Activated CD8-positive, alpha-beta memory T cell treated with anti-CD3 and anti-CD28 coated beads, Interleukin-2, amount 10 ng/mL, durations not matched to agents 7 days and 5 days (primary cell): Measurements from ENCODE around the gene CIB2. TPM values are rescaled to one million over a fixed set of nuclear protein-coding genes. Genes with fewer than 3 reads are reported as not detected.

Experiments
- ATAC-seq: fragments of 150-1000 bp; cut with Tn5 transposase; one replicate; pipeline ENCODE4 v1.10.0; 2021; ENCODE audit warnings: moderate library complexity
- CTCF ChIA-PET: fragments of 350-600 bp; sonication (Branson Sonifier 250); formaldehyde crosslinking; loops from one replicate; lab custom pipeline; 2021; ENCODE audit warnings: antibody characterized with exemption; lab: Charles Lee
- DNase-seq: peaks from one replicate; pipeline ENCODE4 v3.0.0-alpha.2; 2020
- H3K27ac Mint-ChIP-seq: one replicate; pipeline ENCODE4 v1.8.0; 2021; ENCODE audit warnings: mild to moderate bottlenecking, mixed read lengths
- H3K27me3 Mint-ChIP-seq: one replicate; pipeline ENCODE4 v1.8.0; 2021; ENCODE audit warnings: mixed read lengths
- H3K36me3 Mint-ChIP-seq: one replicate; pipeline ENCODE4 v1.8.0; 2021; ENCODE audit warnings: mild to moderate bottlenecking, mixed read lengths
- H3K4me1 Mint-ChIP-seq: one replicate; pipeline ENCODE4 v1.8.0; 2021; ENCODE audit warnings: mixed read lengths
- H3K4me3 Mint-ChIP-seq: one replicate; pipeline ENCODE4 v1.8.0; 2021; ENCODE audit warnings: mild to moderate bottlenecking, moderate library complexity, mixed read lengths
- H3K9me3 Mint-ChIP-seq: one replicate; pipeline ENCODE4 v1.8.0; 2022; ENCODE audit warnings: low read depth, mixed read lengths
- total RNA-seq, 2 experiments: library from RNA; stranded (reverse); gene quantifications; one replicate each; pipeline ENCODE4 v1.2.3, GENCODE V29; 2021

Gene CIB2
- total RNA-seq, 2 experiments from 2014 or later = 0.94 to 1.2 TPM

- no peak for DNase-seq
- no peaks in the 10 kb centered on the region for H3K27me3 Mint-ChIP-seq
- H3K4me1 Mint-ChIP-seq = peaks cover 25% of the 10 kb centered on the region
- H3K9me3 Mint-ChIP-seq = no peaks in the 10 kb centered on the region
- H3K36me3 Mint-ChIP-seq = peaks cover 5% of the 10 kb centered on the region
- H3K4me3 Mint-ChIP-seq = no peak overlapping the region
- H3K27ac Mint-ChIP-seq = no peak overlapping the region
- CTCF ChIA-PET = interaction anchor here (1.7 to 2.5 kb wide), 2 partner anchors 10 to 12 kb away, joined by 5 read pairs; no protein-coding TSS in a partner anchor
- no peak for ATAC-seq
These were observed 67.3 kb downstream of the CIB2 start for GRCh38 chr15:78063970-78064385.

- Mint-ChIP-seq H3K36me3 (peaks cover 5% of the 10 kb centered on the region), H3K9me3 (no peaks in the 10 kb centered on the region), H3K4me1 (peaks cover 32% of the 10 kb centered on the region), H3K4me3 (no peak overlapping the region), H3K27ac (no peak overlapping the region), H3K27me3 (no peaks in the 10 kb centered on the region)
- CTCF ChIA-PET = interaction anchor here (1.3 to 2.9 kb wide), 8 partner anchors 9 to 97 kb away, joined by 3 to 23 read pairs (median 6); no protein-coding TSS in a partner anchor
- DNase-seq (no peak), ATAC-seq (no peak)
These were observed 68.0 kb downstream of the CIB2 start for GRCh38 chr15:78063217-78063616.

GRCh38 chr15:78061963-78062427, 69.2 kb downstream of the CIB2 start:
- Mint-ChIP-seq H3K27ac (peak overlapping the region; percentile 91), H3K36me3 (peaks cover 3% of the 10 kb centered on the region), H3K27me3 (no peaks in the 10 kb centered on the region), H3K9me3 (no peaks in the 10 kb centered on the region), H3K4me1 (peaks cover 42% of the 10 kb centered on the region), H3K4me3 (peak overlapping the region; percentile 64)
- peak; percentile 71 for DNase-seq
- CTCF ChIA-PET = interaction anchor here (0.7 to 2.9 kb wide), 13 partner anchors 8 to 96 kb away, joined by 3 to 23 read pairs (median 4); partner anchors contain the start of gene TBC1D2B
- peak; percentile 79 for ATAC-seq

- no peaks in the 10 kb centered on the region for H3K27me3 Mint-ChIP-seq
- no peaks in the 10 kb centered on the region for H3K9me3 Mint-ChIP-seq
- DNase-seq = no peak
- H3K27ac Mint-ChIP-seq = peak overlapping the region; percentile 27
- H3K36me3 Mint-ChIP-seq = peaks cover 7% of the 10 kb centered on the region
- no peak overlapping the region for H3K4me3 Mint-ChIP-seq
- CTCF ChIA-PET = interaction anchor here (0.6 to 3.1 kb wide), 7 partner anchors 10 to 101 kb away, joined by 3 to 13 read pairs (median 4); no protein-coding TSS in a partner anchor
- ATAC-seq = no peak
- peaks cover 59% of the 10 kb centered on the region for H3K4me1 Mint-ChIP-seq
These were observed 71.0 kb downstream of the CIB2 start for GRCh38 chr15:78060232-78060631.

GRCh38 chr15:78059110-78059839, 72.0 kb downstream of the CIB2 start:
- H3K4me1 Mint-ChIP-seq = peaks cover 68% of the 10 kb centered on the region
- H3K4me3 Mint-ChIP-seq = no peak overlapping the region
- DNase-seq (no peak), ATAC-seq (no peak)
- CTCF ChIA-PET = interaction anchor here (0.5 to 3.1 kb wide), 10 partner anchors 9 to 100 kb away, joined by 3 to 13 read pairs (median 4); no protein-coding TSS in a partner anchor
- peaks cover 9% of the 10 kb centered on the region for H3K36me3 Mint-ChIP-seq
- no peaks in the 10 kb centered on the region for H3K27me3 Mint-ChIP-seq
- peak overlapping the region; percentile 27 for H3K27ac Mint-ChIP-seq
- H3K9me3 Mint-ChIP-seq = no peaks in the 10 kb centered on the region

GRCh38 chr15:78058401-78058935, 72.8 kb downstream of the CIB2 start:
- peaks cover 15% of the 10 kb centered on the region for H3K36me3 Mint-ChIP-seq
- CTCF ChIA-PET = interaction anchor here (0.7 to 3.1 kb wide), 5 partner anchors 8 to 50 kb away, joined by 3 to 13 read pairs (median 7); no protein-coding TSS in a partner anchor
- no peaks in the 10 kb centered on the region for H3K27me3 Mint-ChIP-seq
- peaks cover 74% of the 10 kb centered on the region for H3K4me1 Mint-ChIP-seq
- no peak for DNase-seq
- H3K9me3 Mint-ChIP-seq = no peaks in the 10 kb centered on the region
- no peak for ATAC-seq
- H3K27ac Mint-ChIP-seq = peak overlapping the region; percentile 27
- H3K4me3 Mint-ChIP-seq = no peak overlapping the region

- H3K27me3 Mint-ChIP-seq = no peaks in the 10 kb centered on the region
- DNase-seq (no peak), ATAC-seq (no peak)
- peaks cover 81% of the 10 kb centered on the region for H3K4me1 Mint-ChIP-seq
- peak overlapping the region; percentile 20 for H3K27ac Mint-ChIP-seq
- no peak overlapping the region for H3K4me3 Mint-ChIP-seq
- CTCF ChIA-PET = interaction anchor here (1.1 to 3.1 kb wide), 4 partner anchors 10 to 50 kb away, joined by 4 to 10 read pairs (median 6); no protein-coding TSS in a partner anchor
- peaks cover 21% of the 10 kb centered on the region for H3K36me3 Mint-ChIP-seq
- no peaks in the 10 kb centered on the region for H3K9me3 Mint-ChIP-seq
These were observed 73.4 kb downstream of the CIB2 start for GRCh38 chr15:78057803-78058202.

- H3K4me3 Mint-ChIP-seq = no peak overlapping the region
- ATAC-seq = peak; percentile 45
- H3K36me3 Mint-ChIP-seq = peaks cover 29% of the 10 kb centered on the region
- H3K9me3 Mint-ChIP-seq = no peaks in the 10 kb centered on the region
- peak overlapping the region; percentile 75 for H3K27ac Mint-ChIP-seq
- no peaks in the 10 kb centered on the region for H3K27me3 Mint-ChIP-seq
- peak; percentile 41 for DNase-seq
- CTCF ChIA-PET = interaction anchor here (0.6 to 1.6 kb wide), 8 partner anchors 11 to 98 kb away, joined by 3 to 5 read pairs (median 4); no protein-coding TSS in a partner anchor
- peaks cover 84% of the 10 kb centered on the region for H3K4me1 Mint-ChIP-seq
These were observed 74.5 kb downstream of the CIB2 start for GRCh38 chr15:78056714-78057269.

GRCh38 chr15:78055919-78056713, 75.1 kb downstream of the CIB2 start:
- CTCF ChIA-PET = interaction anchor here (0.6 to 1.6 kb wide), 7 partner anchors 13 to 97 kb away, joined by 3 to 5 read pairs (median 4); no protein-coding TSS in a partner anchor
- Mint-ChIP-seq H3K4me3 (no peak overlapping the region), H3K4me1 (peaks cover 89% of the 10 kb centered on the region), H3K27ac (peak overlapping the region; percentile 75), H3K36me3 (peaks cover 35% of the 10 kb centered on the region), H3K27me3 (no peaks in the 10 kb centered on the region), H3K9me3 (no peaks in the 10 kb centered on the region)
- peak; percentile 70 for ATAC-seq
- DNase-seq = peak; percentile 43

GRCh38 chr15:78054966-78055365, 76.3 kb downstream of the CIB2 start:
- no peaks in the 10 kb centered on the region for H3K9me3 Mint-ChIP-seq
- H3K4me1 Mint-ChIP-seq = peaks cover 94% of the 10 kb centered on the region
- peaks cover 37% of the 10 kb centered on the region for H3K36me3 Mint-ChIP-seq
- no peaks in the 10 kb centered on the region for H3K27me3 Mint-ChIP-seq
- peak overlapping the region; percentile 75 for H3K27ac Mint-ChIP-seq
- peak; percentile 42 for DNase-seq
- no peak for ATAC-seq
- H3K4me3 Mint-ChIP-seq = no peak overlapping the region
- CTCF ChIA-PET = interaction anchor here (0.8 to 9.3 kb wide), 3 partner anchors 8 to 53 kb away, joined by 3 to 154 read pairs (median 5); no protein-coding TSS in a partner anchor
